Stimulated activated CD4-positive, alpha-beta T cell treated with anti-CD3 and anti-CD28 coated beads, Interleukin-1b, Interleukin-23, amount 100 ng/mL, for 1 hour (primary cell): ENCODE measurements around the gene PSD2.

Experiments used
- DNase-seq, 2 donors: peaks; one replicate each; pipeline ENCODE4 v3.0.0-alpha.2; 2020; ENCODE audit warnings: low read depth in 2 of 2

Gene PSD2

GRCh38 chr5:139811274-139811607 lies 15.6 kb downstream of the PSD2 start:
- DNase-seq = no peak

- no peak for DNase-seq
Measured at GRCh38 chr5:139812323-139812722, 16.7 kb downstream of the PSD2 start.

- DNase-seq = no peak
Measured at GRCh38 chr5:139812836-139813805, 17.5 kb downstream of the PSD2 start.

GRCh38 chr5:139814191-139814601 lies 18.6 kb downstream of the PSD2 start:
- DNase-seq = no peak

- DNase-seq = no peak
Measured at GRCh38 chr5:139814704-139815280, 19.2 kb downstream of the PSD2 start.

GRCh38 chr5:139816566-139816965 lies 21.0 kb downstream of the PSD2 start:
- DNase-seq = no peak

GRCh38 chr5:139817362-139817761 lies 21.8 kb downstream of the PSD2 start:
- DNase-seq = no peak

- no peak for DNase-seq
Measured at GRCh38 chr5:139817970-139818369, 22.4 kb downstream of the PSD2 start.

GRCh38 chr5:139820130-139820529 lies 24.5 kb downstream of the PSD2 start:
- no peak for DNase-seq

- no peak for DNase-seq
Measured at GRCh38 chr5:139820606-139821005, 25.0 kb downstream of the PSD2 start.

- DNase-seq = no peak
Measured at GRCh38 chr5:139821806-139822552, 26.4 kb downstream of the PSD2 start.

- no peak for DNase-seq
Measured at GRCh38 chr5:139822553-139823425, 27.2 kb downstream of the PSD2 start.

- DNase-seq = no peak
Measured at GRCh38 chr5:139823757-139824355, 28.2 kb downstream of the PSD2 start.

- DNase-seq = no peak
Measured at GRCh38 chr5:139825690-139826089, 30.1 kb downstream of the PSD2 start.

GRCh38 chr5:139828207-139828895 lies 32.7 kb downstream of the PSD2 start:
- no peak for DNase-seq

GRCh38 chr5:139829471-139829870 lies 33.9 kb downstream of the PSD2 start:
- DNase-seq = no peak

- DNase-seq = no peak
Measured at GRCh38 chr5:139831624-139832023, 36.0 kb downstream of the PSD2 start.

- DNase-seq = no peak
Measured at GRCh38 chr5:139833525-139833924, 37.9 kb downstream of the PSD2 start.

GRCh38 chr5:139835656-139836055 lies 40.0 kb downstream of the PSD2 start:
- DNase-seq = no peak

GRCh38 chr5:139836469-139837208 lies 41.0 kb downstream of the PSD2 start:
- DNase-seq = no peak
